CD4-positive, alpha-beta T cell (primary cell): ENCODE data around the gene ADAM22. TPM values are rescaled to one million over a fixed set of nuclear protein-coding genes. Genes with fewer than 3 reads are reported as not detected.

Source experiments
- ATAC-seq: fragments of 200-7000 bp; cut with Tn5 transposase; one replicate; pipeline ENCODE4 v1.10.0; 2022; ENCODE audit warnings: mild to moderate bottlenecking; ENCODE audit not compliant: poor library complexity
- CTCF ChIA-PET: fragments of 350-600 bp; sonication (Branson Sonifier 250); formaldehyde crosslinking; loops from one replicate; lab custom pipeline; 2021; ENCODE audit warnings: antibody characterized with exemption, inconsistent platforms; lab: Charles Lee
- POLR2A ChIA-PET: fragments of 350-600 bp; sonication (Branson Sonifier 250); formaldehyde crosslinking; loops from one replicate; lab custom pipeline; 2021; ENCODE audit warnings: antibody characterized with exemption, inconsistent platforms; lab: Charles Lee
- DNase-seq, 14 experiments: peaks; one replicate each; pipeline ENCODE4 v3.0.0-alpha.2; 2013 to 2020; ENCODE audit warnings: mixed read lengths in 2 of 14
- H3K27ac ChIP-seq, 2 donors: one replicate each; pipeline versions ENCODE4 v1.5.1 to v1.7.0; 2013; ENCODE audit warnings: low read length in 2 of 2, low read depth in 1 of 2, mild to moderate bottlenecking in 1 of 2
- H3K27me3 ChIP-seq, 2 experiments: 1 replicate in 1 of 2; 2 replicates in 1 of 2; pipeline versions ENCODE4 v1.6.1 to v1.7.0; 2013; ENCODE audit warnings: low read length in 2 of 2, control low read depth in 1 of 2, mild to moderate bottlenecking in 1 of 2, moderate library complexity in 1 of 2; ENCODE audit not compliant: insufficient read depth in 2 of 2, control insufficient read depth in 1 of 2
- H3K36me3 ChIP-seq: one replicate; pipeline ENCODE4 v1.6.1; 2013; ENCODE audit warnings: low read length, control low read depth; ENCODE audit not compliant: insufficient read depth
- H3K4me1 ChIP-seq: one replicate; pipeline ENCODE4 v1.6.1; 2013; ENCODE audit warnings: low read length, control low read depth; ENCODE audit not compliant: insufficient read depth
- H3K4me3 ChIP-seq: one replicate; pipeline ENCODE4 v1.5.1; 2013; ENCODE audit warnings: mild to moderate bottlenecking, low read length, moderate library complexity
- H3K9me3 ChIP-seq, 2 experiments: 1 replicate in 1 of 2; 2 replicates in 1 of 2; pipeline versions ENCODE4 v1.6.1 to v1.7.0; 2013; ENCODE audit warnings: low read length in 2 of 2, mild to moderate bottlenecking in 2 of 2, control low read depth in 1 of 2, moderate library complexity in 1 of 2; ENCODE audit not compliant: control insufficient read depth in 1 of 2, insufficient read depth in 1 of 2
- H3K27ac Mint-ChIP-seq: one replicate; pipeline ENCODE4 v1.8.0; 2020; ENCODE audit warnings: mixed read lengths
- H3K27me3 Mint-ChIP-seq: one replicate; pipeline ENCODE4 v1.8.0; 2021; ENCODE audit warnings: mixed read lengths
- H3K36me3 Mint-ChIP-seq: one replicate; pipeline ENCODE4 v1.8.0; 2021; ENCODE audit warnings: low read depth, mixed read lengths
- H3K4me1 Mint-ChIP-seq: one replicate; pipeline ENCODE4 v1.8.0; 2021; ENCODE audit warnings: low read depth, mixed read lengths
- H3K4me3 Mint-ChIP-seq: one replicate; pipeline ENCODE4 v1.8.0; 2020; ENCODE audit warnings: mild to moderate bottlenecking, mixed read lengths
- H3K9me3 Mint-ChIP-seq: one replicate; pipeline ENCODE4 v1.8.0; 2020; ENCODE audit warnings: mixed read lengths
- intact Hi-C, 2 experiments: fragments of 100-400 bp; cut with DNase I in 1 of 2; cut with micrococcal nuclease in 1 of 2; formaldehyde crosslinking; loops; one replicate each; pipeline versions ENCODE4 v1.15.1 to v1.9.0; 2023 to 2025; cut with DNase I, micrococcal nuclease
- total RNA-seq, 174 experiments: library from RNA in 2 of 174; stranded (reverse) in 2 of 174; gene quantifications; one replicate each; pipeline ENCODE4 v1.2.3 and lab custom pipeline; 2021 to 2026
- TF ChIP-seq, protein P1 (sequence below): fragments of 200-600 bp; IDR thresholded peaks from one replicate; pipeline ENCODE4 v1.8.0; 2022; ENCODE audit warnings: antibody characterized with exemption, mild to moderate bottlenecking

ADAM22 gene
- total RNA-seq, 2 experiments from 2014 or later = 0.60 to 0.64 TPM

DNA sequence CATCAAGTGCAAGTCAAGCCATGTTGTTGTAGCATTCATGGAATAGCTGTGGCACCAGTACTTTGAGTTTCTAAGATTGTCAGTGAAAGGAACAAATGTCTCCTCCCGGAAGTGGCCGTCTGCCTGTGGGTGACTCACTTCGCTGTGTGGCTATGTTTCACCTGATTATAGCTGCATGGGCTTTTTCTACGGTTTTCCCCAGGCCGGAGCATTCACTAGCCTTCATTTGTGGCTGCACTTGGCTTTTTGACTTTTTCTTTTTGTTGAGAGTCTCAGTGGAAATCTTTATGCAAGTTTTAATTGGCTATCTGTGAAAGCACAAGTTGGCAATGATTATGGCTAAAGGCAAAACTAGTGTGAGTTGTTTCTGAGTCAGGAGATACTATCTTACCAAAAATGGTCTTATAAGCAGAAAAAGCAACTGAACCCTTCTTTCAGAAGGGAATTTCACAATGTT lies 250.8 kb downstream of the ADAM22 start:
- Histone ChIP-seq H3K27ac (no peak overlapping the region), H3K4me1 (no peaks in the 10 kb centered on the region), H3K36me3 (no peaks in the 10 kb centered on the region), H3K4me3 (no peak overlapping the region), H3K9me3 (no peaks in the 10 kb centered on the region), H3K27me3 (no peaks in the 10 kb centered on the region)
- DNase-seq (peak in 1 of 14 experiments; percentile 16), ATAC-seq (no peak)
- H3K9me3 Mint-ChIP-seq = no peaks in the 10 kb centered on the region
- intact Hi-C loops = no loop called here
- H3K4me1 Mint-ChIP-seq = no peaks in the 10 kb centered on the region
- H3K27me3 Mint-ChIP-seq = no peaks in the 10 kb centered on the region
- H3K27ac Mint-ChIP-seq = no peak overlapping the region
- POLR2A ChIA-PET = no interaction called here
- CTCF ChIA-PET = no interaction called here
- no peak overlapping the region for H3K4me3 Mint-ChIP-seq
- H3K36me3 Mint-ChIP-seq = no peaks in the 10 kb centered on the region
- TF ChIP-seq, protein P1, sequence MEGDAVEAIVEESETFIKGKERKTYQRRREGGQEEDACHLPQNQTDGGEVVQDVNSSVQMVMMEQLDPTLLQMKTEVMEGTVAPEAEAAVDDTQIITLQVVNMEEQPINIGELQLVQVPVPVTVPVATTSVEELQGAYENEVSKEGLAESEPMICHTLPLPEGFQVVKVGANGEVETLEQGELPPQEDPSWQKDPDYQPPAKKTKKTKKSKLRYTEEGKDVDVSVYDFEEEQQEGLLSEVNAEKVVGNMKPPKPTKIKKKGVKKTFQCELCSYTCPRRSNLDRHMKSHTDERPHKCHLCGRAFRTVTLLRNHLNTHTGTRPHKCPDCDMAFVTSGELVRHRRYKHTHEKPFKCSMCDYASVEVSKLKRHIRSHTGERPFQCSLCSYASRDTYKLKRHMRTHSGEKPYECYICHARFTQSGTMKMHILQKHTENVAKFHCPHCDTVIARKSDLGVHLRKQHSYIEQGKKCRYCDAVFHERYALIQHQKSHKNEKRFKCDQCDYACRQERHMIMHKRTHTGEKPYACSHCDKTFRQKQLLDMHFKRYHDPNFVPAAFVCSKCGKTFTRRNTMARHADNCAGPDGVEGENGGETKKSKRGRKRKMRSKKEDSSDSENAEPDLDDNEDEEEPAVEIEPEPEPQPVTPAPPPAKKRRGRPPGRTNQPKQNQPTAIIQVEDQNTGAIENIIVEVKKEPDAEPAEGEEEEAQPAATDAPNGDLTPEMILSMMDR = no peak

DNA sequence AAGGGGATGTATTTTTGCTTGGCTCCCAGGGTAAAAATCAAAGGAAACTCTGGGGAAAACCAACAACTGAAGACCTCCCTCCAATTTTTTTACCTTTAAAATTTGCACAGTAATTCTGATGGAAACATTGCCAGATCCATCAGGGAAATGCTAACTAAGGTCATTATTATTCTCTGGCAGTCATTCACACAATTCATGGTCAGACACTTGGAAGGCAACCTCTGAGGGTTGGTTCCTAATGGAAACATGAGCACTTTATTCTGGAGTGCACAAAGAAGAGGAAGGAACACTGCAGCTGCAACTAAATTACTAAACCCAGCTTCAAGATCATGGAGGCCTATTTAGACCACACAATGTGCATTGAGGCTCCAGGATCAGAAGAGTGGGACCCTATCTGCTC lies 251.6 kb downstream of the ADAM22 start:
- intact Hi-C loops = no loop called here
- ChIA-PET POLR2A (no interaction called here), CTCF (no interaction called here)
- Histone ChIP-seq H3K27me3 (no peaks in the 10 kb centered on the region), H3K4me1 (no peaks in the 10 kb centered on the region), H3K9me3 (no peaks in the 10 kb centered on the region), H3K36me3 (no peaks in the 10 kb centered on the region), H3K4me3 (no peak overlapping the region), H3K27ac (no peak overlapping the region)
- DNase-seq (no peak), ATAC-seq (no peak)
- Mint-ChIP-seq H3K27me3 (no peaks in the 10 kb centered on the region), H3K4me3 (no peak overlapping the region), H3K9me3 (no peaks in the 10 kb centered on the region), H3K4me1 (no peaks in the 10 kb centered on the region), H3K36me3 (no peaks in the 10 kb centered on the region), H3K27ac (no peak overlapping the region)
- TF ChIP-seq, protein P1 = no peak

DNA sequence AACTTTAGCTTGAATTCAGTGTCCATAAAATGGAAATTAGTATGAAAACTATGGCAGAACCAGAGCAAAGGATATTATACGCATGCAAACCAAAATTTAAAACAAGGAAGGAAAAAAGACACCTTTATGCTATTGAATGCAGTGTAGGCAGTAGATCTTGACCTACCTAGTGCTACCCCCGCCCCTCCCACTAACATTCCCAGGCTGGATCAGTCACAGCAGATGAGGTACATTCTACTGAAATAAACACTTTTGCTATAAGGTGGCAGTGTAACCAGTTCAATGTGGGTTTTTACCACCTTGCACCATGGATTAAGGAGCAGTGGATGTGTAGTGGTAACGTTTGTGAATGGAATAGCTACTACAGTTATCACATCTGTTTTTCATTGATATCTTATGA lies 257.9 kb downstream of the ADAM22 start:
- intact Hi-C loops = no loop called here
- Histone ChIP-seq H3K9me3 (no peaks in the 10 kb centered on the region), H3K27me3 (no peaks in the 10 kb centered on the region), H3K27ac (no peak overlapping the region), H3K36me3 (no peaks in the 10 kb centered on the region), H3K4me1 (no peaks in the 10 kb centered on the region), H3K4me3 (no peak overlapping the region)
- H3K27me3 Mint-ChIP-seq = no peaks in the 10 kb centered on the region
- no peak for ATAC-seq
- H3K4me1 Mint-ChIP-seq = no peaks in the 10 kb centered on the region
- H3K4me3 Mint-ChIP-seq = no peak overlapping the region
- H3K36me3 Mint-ChIP-seq = no peaks in the 10 kb centered on the region
- H3K27ac Mint-ChIP-seq = no peak overlapping the region
- POLR2A ChIA-PET = no interaction called here
- TF ChIP-seq, protein P1 = no peak
- no peaks in the 10 kb centered on the region for H3K9me3 Mint-ChIP-seq
- no peak for DNase-seq
- CTCF ChIA-PET = no interaction called here
